WTC11 (cell line): ENCODE measurements around the gene DSTYK. TPM values are rescaled to one million over a fixed set of nuclear protein-coding genes. Genes with fewer than 3 reads are reported as not detected.
A peak's percentile ranks its signal among the peaks of the same experiment; 100 is the strongest.

Experiments used
- ATAC-seq: fragments of 200-7000 bp; cut with Tn5 transposase; 2 replicates; pipeline ENCODE4 v1.10.0; 2021; ENCODE audit warnings: mild to moderate bottlenecking, moderate library complexity
- CTCF ChIA-PET: fragments of 300-600 bp; sonication (Branson Sonifier 250); formaldehyde crosslinking; loops from one replicate; lab custom pipeline; 2021; ENCODE audit warnings: antibody characterized with exemption; lab: Charles Lee
- POLR2A ChIA-PET: fragments of 350-600 bp; sonication (Branson Sonifier 250); formaldehyde crosslinking; loops from one replicate; lab custom pipeline; 2021; ENCODE audit warnings: antibody characterized with exemption; lab: Charles Lee
- DNase-seq: peaks from one replicate; pipeline ENCODE4 v3.0.0; 2021; ENCODE audit warnings: low spot score
- H3K27ac Mint-ChIP-seq: 2 replicates; pipeline ENCODE4 v1.8.0; 2021; ENCODE audit warnings: mixed read lengths
- H3K27me3 Mint-ChIP-seq: 2 replicates; pipeline ENCODE4 v1.8.0; 2021; ENCODE audit warnings: low read depth, mild to moderate bottlenecking, moderate library complexity, mixed read lengths
- H3K36me3 Mint-ChIP-seq: 2 replicates; pipeline ENCODE4 v1.8.0; 2021; ENCODE audit warnings: mixed read lengths
- H3K4me1 Mint-ChIP-seq: 2 replicates; pipeline ENCODE4 v1.8.0; 2022; ENCODE audit warnings: mixed read lengths
- H3K4me3 Mint-ChIP-seq: 2 replicates; pipeline ENCODE4 v1.8.0; 2021; ENCODE audit warnings: mild to moderate bottlenecking, moderate library complexity, mixed read lengths
- H3K9me3 Mint-ChIP-seq: 2 replicates; pipeline ENCODE4 v1.8.0; 2021; ENCODE audit warnings: mixed read lengths
- ATF1 ChIP-seq: sonication (generic); formaldehyde crosslinking; IDR thresholded peaks from 2 replicates; pipeline ENCODE4 v1.8.1; 2023; ENCODE audit warnings: mild to moderate bottlenecking, moderate library complexity, missing genetic modification reagents
- EMX1 ChIP-seq: fragments of 250-450 bp; sonication (Bioruptor Pico); IDR thresholded peaks from 2 replicates; pipeline ENCODE4 v1.8.0; 2021; ENCODE audit warnings: mild to moderate bottlenecking
- KAT7 ChIP-seq: sonication (generic); formaldehyde crosslinking; IDR thresholded peaks from 2 replicates; pipeline ENCODE4 v1.8.1; 2023; ENCODE audit warnings: missing genetic modification reagents, mild to moderate bottlenecking, borderline replicate concordance
- PRRX2 ChIP-seq: fragments of 250-450 bp; sonication (Bioruptor Pico); IDR thresholded peaks from 2 replicates; pipeline ENCODE4 v1.8.0; 2021; ENCODE audit warnings: mild to moderate bottlenecking
- TP53 ChIP-seq: sonication (generic); formaldehyde crosslinking; IDR thresholded peaks from 2 replicates; pipeline ENCODE4 v1.8.1; 2023; ENCODE audit warnings: mild to moderate bottlenecking, missing genetic modification reagents
- ZNF232 ChIP-seq: sonication (generic); formaldehyde crosslinking; IDR thresholded peaks from 2 replicates; pipeline ENCODE4 v1.8.0; 2022; ENCODE audit warnings: mild to moderate bottlenecking, missing genetic modification reagents
- total RNA-seq: library from RNA; stranded (reverse); gene quantifications from 3 replicates; pipeline ENCODE4 v1.2.3, GENCODE V29; 2021
- TF ChIP-seq, protein P1 (sequence below): fragments of 250-450 bp; sonication (Bioruptor Pico); conservative IDR thresholded peaks from 2 replicates; pipeline ENCODE4 v1.9.0; 2021; ENCODE audit warnings: mild to moderate bottlenecking
- TF ChIP-seq, protein P2 (sequence below): fragments of 250-450 bp; sonication (Bioruptor Pico); IDR thresholded peaks from 2 replicates; pipeline ENCODE4 v1.9.0; 2021; ENCODE audit warnings: mild to moderate bottlenecking
- TF ChIP-seq, protein P3 (sequence below): sonication (generic); formaldehyde crosslinking; IDR thresholded peaks from 2 replicates; pipeline ENCODE4 v1.8.0; 2023; ENCODE audit warnings: mild to moderate bottlenecking, missing genetic modification reagents
- TF ChIP-seq, protein P4 (sequence below): sonication (generic); formaldehyde crosslinking; IDR thresholded peaks from 2 replicates; pipeline ENCODE4 v1.8.0; 2022; ENCODE audit warnings: missing genetic modification reagents
- TF ChIP-seq, protein P5 (sequence below): sonication (generic); formaldehyde crosslinking; IDR thresholded peaks from 2 replicates; pipeline ENCODE4 v1.8.1; 2022; ENCODE audit warnings: mild to moderate bottlenecking, moderate library complexity, missing genetic modification reagents
- TF ChIP-seq, protein P6 (sequence below): sonication (generic); formaldehyde crosslinking; IDR thresholded peaks from 2 replicates; pipeline ENCODE4 v1.8.0; 2022; ENCODE audit warnings: mild to moderate bottlenecking, missing genetic modification reagents
- TF ChIP-seq, protein P7 (sequence below): sonication (generic); formaldehyde crosslinking; IDR thresholded peaks from 2 replicates; pipeline ENCODE4 v1.8.0; 2022; ENCODE audit warnings: mild to moderate bottlenecking, missing genetic modification reagents

The DSTYK gene
- total RNA-seq, 1 experiment from 2014 or later = 11.6 TPM

DNA sequence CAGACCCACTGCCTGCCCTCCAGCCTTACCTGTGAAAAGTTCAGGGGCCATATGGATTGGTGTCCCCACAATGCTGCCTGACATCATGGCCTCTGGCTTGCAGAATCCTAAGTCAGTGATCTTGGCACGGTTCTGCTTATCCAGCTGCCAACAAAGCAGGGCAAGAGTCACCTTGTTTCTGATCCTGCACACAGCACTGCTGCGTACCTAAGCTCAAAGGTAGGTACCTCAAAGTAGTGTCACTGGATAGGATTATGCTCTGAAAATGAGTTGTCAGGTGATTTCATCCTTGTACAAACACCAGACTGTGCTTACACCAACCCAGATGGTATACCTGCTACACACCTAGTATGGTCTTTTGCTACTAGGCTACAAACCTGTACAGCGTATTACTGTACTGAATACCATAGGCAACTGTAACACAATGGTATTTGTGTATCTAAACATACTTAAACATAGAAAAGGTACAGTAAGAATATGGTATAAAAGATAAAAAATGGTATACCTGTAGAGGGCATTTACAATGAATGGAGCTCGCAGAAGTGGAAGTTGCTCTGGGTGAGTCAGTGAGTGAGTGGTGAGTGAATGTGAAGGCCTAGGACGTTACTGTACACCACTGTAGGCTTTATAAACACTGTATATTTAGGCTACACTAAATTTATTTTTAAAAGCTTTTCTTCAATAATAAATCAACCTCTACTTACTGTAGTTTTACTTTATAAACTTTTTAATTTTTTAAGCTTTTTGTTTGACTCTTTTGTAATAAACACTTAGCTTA lies 60.7 kb downstream of the DSTYK start (continued):
- TF ChIP-seq, protein P1, sequence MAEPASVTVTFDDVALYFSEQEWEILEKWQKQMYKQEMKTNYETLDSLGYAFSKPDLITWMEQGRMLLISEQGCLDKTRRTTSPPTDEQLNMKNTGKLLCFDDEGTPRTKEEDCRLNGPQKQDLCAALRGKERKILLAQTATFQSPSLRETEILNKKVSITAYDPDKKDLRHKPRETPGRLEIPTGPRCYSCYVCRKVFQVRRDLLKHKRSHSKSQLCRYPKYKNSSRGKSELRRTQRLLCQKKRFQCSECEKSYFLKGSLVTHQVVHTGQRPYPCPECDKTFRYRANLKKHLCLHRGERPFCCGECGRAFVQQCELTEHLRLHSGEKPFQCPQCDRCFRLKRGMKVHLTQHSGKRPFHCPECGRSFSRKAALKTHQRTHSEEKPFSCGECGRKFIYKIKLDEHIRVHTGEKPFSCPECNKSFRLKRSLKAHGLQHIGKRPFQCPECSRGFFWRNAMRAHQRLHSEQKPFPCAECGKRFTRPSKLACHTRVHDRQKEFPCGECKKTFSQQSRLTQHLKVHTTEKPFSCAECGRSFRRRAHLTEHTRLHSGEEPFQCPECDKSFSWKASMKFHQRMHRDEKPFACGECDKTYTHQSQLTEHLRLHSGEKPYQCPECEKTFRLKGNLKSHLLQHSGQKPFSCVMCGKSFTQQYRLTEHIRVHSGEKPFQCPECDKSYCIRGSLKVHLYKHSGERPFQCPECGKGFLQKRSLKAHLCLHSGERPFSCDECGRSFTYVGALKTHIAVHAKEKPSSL (CRISPR knock-in tag) = no peak
- TF ChIP-seq KAT7 (CRISPR knock-in tag) = no peak
- TF ChIP-seq, protein P2, sequence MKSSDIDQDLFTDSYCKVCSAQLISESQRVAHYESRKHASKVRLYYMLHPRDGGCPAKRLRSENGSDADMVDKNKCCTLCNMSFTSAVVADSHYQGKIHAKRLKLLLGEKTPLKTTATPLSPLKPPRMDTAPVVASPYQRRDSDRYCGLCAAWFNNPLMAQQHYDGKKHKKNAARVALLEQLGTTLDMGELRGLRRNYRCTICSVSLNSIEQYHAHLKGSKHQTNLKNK (CRISPR knock-in tag) = no peak
- TF ChIP-seq, protein P3, sequence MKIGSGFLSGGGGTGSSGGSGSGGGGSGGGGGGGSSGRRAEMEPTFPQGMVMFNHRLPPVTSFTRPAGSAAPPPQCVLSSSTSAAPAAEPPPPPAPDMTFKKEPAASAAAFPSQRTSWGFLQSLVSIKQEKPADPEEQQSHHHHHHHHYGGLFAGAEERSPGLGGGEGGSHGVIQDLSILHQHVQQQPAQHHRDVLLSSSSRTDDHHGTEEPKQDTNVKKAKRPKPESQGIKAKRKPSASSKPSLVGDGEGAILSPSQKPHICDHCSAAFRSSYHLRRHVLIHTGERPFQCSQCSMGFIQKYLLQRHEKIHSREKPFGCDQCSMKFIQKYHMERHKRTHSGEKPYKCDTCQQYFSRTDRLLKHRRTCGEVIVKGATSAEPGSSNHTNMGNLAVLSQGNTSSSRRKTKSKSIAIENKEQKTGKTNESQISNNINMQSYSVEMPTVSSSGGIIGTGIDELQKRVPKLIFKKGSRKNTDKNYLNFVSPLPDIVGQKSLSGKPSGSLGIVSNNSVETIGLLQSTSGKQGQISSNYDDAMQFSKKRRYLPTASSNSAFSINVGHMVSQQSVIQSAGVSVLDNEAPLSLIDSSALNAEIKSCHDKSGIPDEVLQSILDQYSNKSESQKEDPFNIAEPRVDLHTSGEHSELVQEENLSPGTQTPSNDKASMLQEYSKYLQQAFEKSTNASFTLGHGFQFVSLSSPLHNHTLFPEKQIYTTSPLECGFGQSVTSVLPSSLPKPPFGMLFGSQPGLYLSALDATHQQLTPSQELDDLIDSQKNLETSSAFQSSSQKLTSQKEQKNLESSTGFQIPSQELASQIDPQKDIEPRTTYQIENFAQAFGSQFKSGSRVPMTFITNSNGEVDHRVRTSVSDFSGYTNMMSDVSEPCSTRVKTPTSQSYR (CRISPR knock-in tag) = no peak
- no peak for TF ChIP-seq EMX1
- TF ChIP-seq PRRX2 (CRISPR knock-in tag) = no peak
- no peak for TF ChIP-seq ATF1 (CRISPR knock-in tag)
- TF ChIP-seq, protein P4, sequence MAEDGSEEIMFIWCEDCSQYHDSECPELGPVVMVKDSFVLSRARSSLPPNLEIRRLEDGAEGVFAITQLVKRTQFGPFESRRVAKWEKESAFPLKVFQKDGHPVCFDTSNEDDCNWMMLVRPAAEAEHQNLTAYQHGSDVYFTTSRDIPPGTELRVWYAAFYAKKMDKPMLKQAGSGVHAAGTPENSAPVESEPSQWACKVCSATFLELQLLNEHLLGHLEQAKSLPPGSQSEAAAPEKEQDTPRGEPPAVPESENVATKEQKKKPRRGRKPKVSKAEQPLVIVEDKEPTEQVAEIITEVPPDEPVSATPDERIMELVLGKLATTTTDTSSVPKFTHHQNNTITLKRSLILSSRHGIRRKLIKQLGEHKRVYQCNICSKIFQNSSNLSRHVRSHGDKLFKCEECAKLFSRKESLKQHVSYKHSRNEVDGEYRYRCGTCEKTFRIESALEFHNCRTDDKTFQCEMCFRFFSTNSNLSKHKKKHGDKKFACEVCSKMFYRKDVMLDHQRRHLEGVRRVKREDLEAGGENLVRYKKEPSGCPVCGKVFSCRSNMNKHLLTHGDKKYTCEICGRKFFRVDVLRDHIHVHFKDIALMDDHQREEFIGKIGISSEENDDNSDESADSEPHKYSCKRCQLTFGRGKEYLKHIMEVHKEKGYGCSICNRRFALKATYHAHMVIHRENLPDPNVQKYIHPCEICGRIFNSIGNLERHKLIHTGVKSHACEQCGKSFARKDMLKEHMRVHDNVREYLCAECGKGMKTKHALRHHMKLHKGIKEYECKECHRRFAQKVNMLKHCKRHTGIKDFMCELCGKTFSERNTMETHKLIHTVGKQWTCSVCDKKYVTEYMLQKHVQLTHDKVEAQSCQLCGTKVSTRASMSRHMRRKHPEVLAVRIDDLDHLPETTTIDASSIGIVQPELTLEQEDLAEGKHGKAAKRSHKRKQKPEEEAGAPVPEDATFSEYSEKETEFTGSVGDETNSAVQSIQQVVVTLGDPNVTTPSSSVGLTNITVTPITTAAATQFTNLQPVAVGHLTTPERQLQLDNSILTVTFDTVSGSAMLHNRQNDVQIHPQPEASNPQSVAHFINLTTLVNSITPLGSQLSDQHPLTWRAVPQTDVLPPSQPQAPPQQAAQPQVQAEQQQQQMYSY (CRISPR knock-in tag) = no peak

DNA sequence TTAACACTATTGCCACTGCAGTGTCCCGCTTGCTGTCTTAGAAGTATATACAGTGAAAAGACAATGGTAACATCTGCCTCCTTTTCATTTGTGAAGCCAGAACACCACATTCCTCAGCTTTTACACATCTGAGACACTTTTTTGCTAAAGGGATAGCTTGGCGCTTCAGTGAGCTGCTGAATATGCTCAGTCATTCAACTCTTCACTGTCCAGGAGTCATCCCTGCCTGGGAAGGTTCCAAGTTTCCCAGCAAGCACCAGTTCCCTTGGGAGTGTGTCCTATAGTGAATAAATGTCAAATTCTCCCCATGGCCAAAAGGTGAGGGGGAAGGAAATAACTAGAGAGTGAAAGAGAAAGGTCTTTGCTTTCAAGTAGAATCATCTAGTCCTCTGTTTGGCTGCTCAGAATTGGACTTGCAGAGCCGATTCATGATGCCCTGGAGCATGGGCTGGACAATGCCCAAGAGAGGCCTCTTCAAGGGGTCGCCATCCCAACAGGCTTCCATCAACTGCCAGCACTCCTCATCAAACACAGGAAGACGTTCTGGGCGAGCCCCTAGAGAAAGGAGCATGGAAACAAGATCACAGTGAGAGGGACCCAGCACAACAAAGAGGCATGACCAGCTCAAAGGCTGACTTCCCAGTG lies 64.2 kb downstream of the DSTYK start:
- TF ChIP-seq ZNF232 (CRISPR knock-in tag) (no peak), TP53 (CRISPR knock-in tag) (no peak)
- TF ChIP-seq, protein P5, sequence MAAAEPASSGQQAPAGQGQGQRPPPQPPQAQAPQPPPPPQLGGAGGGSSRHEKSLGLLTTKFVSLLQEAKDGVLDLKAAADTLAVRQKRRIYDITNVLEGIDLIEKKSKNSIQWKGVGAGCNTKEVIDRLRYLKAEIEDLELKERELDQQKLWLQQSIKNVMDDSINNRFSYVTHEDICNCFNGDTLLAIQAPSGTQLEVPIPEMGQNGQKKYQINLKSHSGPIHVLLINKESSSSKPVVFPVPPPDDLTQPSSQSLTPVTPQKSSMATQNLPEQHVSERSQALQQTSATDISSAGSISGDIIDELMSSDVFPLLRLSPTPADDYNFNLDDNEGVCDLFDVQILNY (CRISPR knock-in tag) = no peak
- TF ChIP-seq, protein P6, sequence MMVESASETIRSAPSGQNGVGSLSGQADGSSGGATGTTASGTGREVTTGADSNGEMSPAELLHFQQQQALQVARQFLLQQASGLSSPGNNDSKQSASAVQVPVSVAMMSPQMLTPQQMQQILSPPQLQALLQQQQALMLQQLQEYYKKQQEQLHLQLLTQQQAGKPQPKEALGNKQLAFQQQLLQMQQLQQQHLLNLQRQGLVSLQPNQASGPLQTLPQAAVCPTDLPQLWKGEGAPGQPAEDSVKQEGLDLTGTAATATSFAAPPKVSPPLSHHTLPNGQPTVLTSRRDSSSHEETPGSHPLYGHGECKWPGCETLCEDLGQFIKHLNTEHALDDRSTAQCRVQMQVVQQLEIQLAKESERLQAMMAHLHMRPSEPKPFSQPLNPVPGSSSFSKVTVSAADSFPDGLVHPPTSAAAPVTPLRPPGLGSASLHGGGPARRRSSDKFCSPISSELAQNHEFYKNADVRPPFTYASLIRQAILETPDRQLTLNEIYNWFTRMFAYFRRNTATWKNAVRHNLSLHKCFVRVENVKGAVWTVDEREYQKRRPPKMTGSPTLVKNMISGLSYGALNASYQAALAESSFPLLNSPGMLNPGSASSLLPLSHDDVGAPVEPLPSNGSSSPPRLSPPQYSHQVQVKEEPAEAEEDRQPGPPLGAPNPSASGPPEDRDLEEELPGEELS = no peak
- TF ChIP-seq, protein P7, sequence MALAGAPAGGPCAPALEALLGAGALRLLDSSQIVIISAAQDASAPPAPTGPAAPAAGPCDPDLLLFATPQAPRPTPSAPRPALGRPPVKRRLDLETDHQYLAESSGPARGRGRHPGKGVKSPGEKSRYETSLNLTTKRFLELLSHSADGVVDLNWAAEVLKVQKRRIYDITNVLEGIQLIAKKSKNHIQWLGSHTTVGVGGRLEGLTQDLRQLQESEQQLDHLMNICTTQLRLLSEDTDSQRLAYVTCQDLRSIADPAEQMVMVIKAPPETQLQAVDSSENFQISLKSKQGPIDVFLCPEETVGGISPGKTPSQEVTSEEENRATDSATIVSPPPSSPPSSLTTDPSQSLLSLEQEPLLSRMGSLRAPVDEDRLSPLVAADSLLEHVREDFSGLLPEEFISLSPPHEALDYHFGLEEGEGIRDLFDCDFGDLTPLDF (CRISPR knock-in tag) = no peak
- TF ChIP-seq, all 79 proteins: peak for 0

More for the DNA sequence above, 64.2 kb downstream of the DSTYK start:
- CTCF ChIA-PET = interaction anchor here (1.8 to 4.2 kb wide), 2 partner anchors 86 to 109 kb away, joined by 5 to 17 read pairs; no protein-coding TSS in a partner anchor
- Mint-ChIP-seq H3K36me3 (peaks cover 12% of the 10 kb centered on the region), H3K27me3 (no peaks in the 10 kb centered on the region), H3K4me3 (no peak overlapping the region), H3K9me3 (no peaks in the 10 kb centered on the region), H3K4me1 (peaks cover 6% of the 10 kb centered on the region), H3K27ac (peak overlapping the region; percentile 10; the same call in 1 of the 2 replicates)
- ATAC-seq = no peak
- POLR2A ChIA-PET = no interaction called here
- DNase-seq = no peak
